Stimulated activated naive CD8-positive, alpha-beta T cell treated with anti-CD3 and anti-CD28 coated beads, Interleukin-15, Interleukin-2, amounts not matched to agents 100 ng/mL and 50 ng/mL, for 24 hours (primary cell): Measurements from ENCODE around the gene HERPUD1.
"Not testable (repeated sequence)": the region's sequence is repeated elsewhere in the genome, so short reads cannot be mapped to it uniquely, and the experiment has no call there.

Experiments
- H3K27ac Mint-ChIP-seq: one replicate; pipeline ENCODE4 v1.8.0; 2021; ENCODE audit warnings: mild to moderate bottlenecking, mixed read lengths
- H3K27me3 Mint-ChIP-seq: one replicate; pipeline ENCODE4 v1.8.0; 2021; ENCODE audit warnings: mixed read lengths
- H3K36me3 Mint-ChIP-seq: one replicate; pipeline ENCODE4 v1.8.0; 2021; ENCODE audit warnings: low read depth, mixed read lengths
- H3K4me1 Mint-ChIP-seq: one replicate; pipeline ENCODE4 v1.8.0; 2021; ENCODE audit warnings: low read depth, mixed read lengths
- H3K4me3 Mint-ChIP-seq: one replicate; pipeline ENCODE4 v1.8.0; 2021; ENCODE audit warnings: mild to moderate bottlenecking, mixed read lengths
- H3K9me3 Mint-ChIP-seq: one replicate; pipeline ENCODE4 v1.8.0; 2021; ENCODE audit warnings: mixed read lengths

HERPUD1 gene

DNA sequence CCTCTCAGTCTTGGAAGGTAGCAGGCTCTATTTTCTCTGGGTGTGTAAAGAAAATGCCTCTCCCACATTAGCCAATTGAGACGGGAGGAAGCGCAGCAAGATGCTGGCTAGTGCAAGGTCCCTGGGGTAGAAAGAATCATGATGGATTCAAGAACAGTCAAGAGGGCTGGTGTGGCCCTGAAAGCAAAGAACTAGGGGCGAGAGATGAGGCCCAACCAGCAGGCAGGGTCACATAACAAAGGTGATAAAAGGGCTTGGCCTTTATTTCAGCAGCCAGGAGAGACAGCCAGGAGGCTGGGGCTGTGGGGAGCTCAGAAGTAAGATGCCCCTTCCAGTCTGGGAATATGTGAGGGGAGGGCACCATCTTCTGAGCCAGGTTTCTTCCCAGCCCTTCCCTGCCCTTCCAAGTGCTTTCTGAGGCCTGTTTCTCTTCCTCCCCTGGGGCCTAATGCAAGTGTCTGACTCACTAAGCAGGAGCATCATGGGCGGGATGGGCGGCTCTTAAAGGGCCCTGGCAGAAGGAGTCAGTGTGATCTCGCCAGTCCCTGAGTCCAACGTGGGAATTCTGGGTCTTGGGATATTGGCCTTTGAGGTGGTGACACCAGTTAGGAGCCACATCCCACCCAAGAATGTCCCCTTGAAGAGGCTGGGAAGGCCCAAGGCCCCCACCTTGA is 53.5 kb downstream of the HERPUD1 start:
- H3K4me1 Mint-ChIP-seq = peaks cover 80% of the 10 kb centered on the region
- peaks cover 54% of the 10 kb centered on the region for H3K36me3 Mint-ChIP-seq
- H3K27me3 Mint-ChIP-seq = no peaks in the 10 kb centered on the region
- H3K4me3 Mint-ChIP-seq = peak overlapping the region; percentile 49
- H3K27ac Mint-ChIP-seq = peak overlapping the region; percentile 98
- no peaks in the 10 kb centered on the region for H3K9me3 Mint-ChIP-seq

DNA sequence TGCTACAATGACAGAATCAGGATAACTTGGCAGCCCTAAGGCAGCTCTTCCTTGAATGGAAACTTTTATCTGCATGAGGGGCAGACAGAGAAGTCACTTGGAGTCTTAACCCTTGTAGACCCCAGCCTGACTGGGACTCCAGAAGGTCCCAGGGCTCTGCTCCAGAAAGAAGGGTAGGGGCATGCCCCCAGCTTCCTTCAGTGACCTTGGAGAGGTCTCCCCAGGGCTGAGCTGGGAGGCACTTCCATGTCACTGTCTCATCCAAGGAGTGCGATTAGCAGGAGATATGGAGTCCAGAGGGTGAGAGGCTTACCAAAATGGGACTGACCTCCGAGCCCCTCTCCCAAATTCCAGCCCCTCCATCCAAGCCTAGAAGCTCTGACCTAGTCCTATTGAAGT is 54.0 kb downstream of the HERPUD1 start:
- Mint-ChIP-seq H3K4me3 (peak overlapping the region; percentile 49), H3K4me1 (peaks cover 79% of the 10 kb centered on the region), H3K36me3 (peaks cover 57% of the 10 kb centered on the region), H3K9me3 (no peaks in the 10 kb centered on the region), H3K27me3 (no peaks in the 10 kb centered on the region), H3K27ac (peak overlapping the region; percentile 98)

DNA sequence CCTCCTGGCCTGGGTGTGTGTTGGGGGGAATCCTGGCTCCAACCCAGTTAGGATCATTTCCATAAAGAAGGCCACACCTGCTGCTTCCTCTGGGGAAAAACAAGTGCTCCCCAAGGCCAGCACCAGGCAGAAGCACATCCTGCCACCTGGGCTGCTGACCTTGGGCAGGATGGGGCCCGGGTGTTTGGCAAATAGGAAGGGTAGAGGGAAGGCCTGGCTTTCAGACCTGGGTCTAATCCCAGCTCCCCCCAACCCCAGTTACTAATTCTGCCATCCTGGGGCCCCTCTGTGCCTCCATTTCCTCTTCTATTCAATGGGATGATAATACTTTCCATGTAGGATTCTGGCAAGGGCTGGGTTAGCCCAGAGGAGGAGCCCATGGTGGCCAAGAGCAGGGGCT is 54.4 kb downstream of the HERPUD1 start:
- Mint-ChIP-seq H3K9me3 (no peaks in the 10 kb centered on the region), H3K4me1 (peaks cover 78% of the 10 kb centered on the region), H3K36me3 (peaks cover 56% of the 10 kb centered on the region), H3K27me3 (no peaks in the 10 kb centered on the region), H3K4me3 (peak overlapping the region; percentile 96), H3K27ac (peak overlapping the region; percentile 98)

DNA sequence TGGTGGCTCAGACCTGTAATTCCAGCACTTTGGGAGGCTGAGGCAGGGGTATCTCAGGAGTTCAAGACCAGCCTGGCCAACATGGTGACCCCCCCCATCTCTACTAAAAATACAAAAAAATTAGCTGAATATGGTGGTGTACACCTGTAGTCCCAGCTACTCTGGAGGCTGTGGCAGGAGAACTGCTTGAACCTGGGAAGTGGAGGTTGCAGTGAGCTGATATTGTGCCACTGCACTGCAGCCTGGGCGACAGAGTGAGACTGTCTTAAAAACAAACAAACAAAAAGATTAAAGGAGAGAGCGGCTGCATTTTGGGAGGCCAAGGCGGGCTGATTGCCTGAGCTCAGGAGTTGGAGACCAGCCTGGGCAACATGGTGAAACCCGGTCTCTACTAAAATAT is 55.0 kb downstream of the HERPUD1 start:
- Mint-ChIP-seq H3K4me1 (peaks cover 78% of the 10 kb centered on the region), H3K4me3 (peak overlapping the region; percentile 96), H3K27ac (peak overlapping the region; percentile 98), H3K36me3 (peaks cover 56% of the 10 kb centered on the region)
- not testable (repeated sequence) for H3K27me3 Mint-ChIP-seq, H3K9me3 Mint-ChIP-seq

DNA sequence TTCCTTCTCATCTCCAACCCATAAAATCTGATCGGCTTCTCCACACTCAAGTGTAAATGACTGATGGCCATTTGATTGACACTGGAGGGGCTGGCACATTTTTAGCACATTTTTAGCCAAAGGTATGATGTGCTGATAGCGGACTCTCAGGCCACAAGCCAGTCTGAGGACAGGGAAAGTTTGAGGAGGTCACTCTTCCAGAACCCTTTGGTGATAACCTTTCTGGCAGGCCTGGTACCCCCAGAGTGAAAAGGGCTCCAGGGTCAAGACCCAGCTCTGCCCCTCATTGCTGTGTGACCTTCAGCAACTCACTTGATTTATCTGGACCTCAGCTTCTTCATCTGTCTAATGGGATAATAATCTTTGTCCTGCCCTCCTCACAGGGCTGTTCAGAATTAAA is 55.8 kb downstream of the HERPUD1 start:
- Mint-ChIP-seq H3K4me3 (peak overlapping the region; percentile 96), H3K27me3 (no peaks in the 10 kb centered on the region), H3K27ac (peak overlapping the region; percentile 98), H3K9me3 (no peaks in the 10 kb centered on the region), H3K36me3 (peaks cover 54% of the 10 kb centered on the region), H3K4me1 (peaks cover 77% of the 10 kb centered on the region)

DNA sequence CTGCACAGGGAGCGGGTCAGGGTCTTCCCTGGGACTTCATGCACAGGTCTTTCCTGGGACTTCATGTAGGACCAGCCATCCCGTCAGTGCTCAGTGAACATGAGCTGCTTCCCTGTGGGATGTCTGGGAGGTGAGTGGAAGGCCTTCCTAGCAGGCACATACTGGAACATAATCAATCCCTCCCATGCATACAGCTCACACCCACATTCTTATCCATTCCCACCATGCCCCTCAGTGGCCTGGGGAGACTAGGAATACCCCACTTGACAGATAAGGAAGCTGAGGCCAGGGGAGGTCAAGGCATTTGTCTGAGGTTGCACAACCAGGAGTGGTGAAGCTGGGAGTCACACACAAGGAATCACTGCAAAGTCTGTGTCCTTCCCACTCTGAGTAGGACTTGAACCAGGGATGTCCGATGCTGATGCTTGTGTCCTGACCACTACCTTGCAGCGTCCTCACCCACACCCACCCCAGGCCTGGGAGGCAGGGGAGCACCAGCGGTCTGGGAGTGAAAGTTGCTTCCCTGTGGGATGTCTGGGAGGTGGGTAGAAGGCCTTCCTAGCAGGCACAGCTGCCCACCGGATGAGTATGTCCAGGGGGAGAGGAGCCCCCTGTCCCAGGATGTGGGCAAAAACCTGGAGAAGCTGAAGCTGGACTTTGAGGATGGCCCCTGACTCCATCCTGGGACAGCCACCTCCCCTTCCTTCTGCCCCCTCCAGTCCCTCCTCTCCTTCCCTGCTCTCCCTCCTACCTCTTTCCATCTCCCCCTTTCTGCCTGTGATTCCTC is 56.4 kb downstream of the HERPUD1 start:
- H3K9me3 Mint-ChIP-seq = no peaks in the 10 kb centered on the region
- H3K36me3 Mint-ChIP-seq = peaks cover 57% of the 10 kb centered on the region

DNA sequence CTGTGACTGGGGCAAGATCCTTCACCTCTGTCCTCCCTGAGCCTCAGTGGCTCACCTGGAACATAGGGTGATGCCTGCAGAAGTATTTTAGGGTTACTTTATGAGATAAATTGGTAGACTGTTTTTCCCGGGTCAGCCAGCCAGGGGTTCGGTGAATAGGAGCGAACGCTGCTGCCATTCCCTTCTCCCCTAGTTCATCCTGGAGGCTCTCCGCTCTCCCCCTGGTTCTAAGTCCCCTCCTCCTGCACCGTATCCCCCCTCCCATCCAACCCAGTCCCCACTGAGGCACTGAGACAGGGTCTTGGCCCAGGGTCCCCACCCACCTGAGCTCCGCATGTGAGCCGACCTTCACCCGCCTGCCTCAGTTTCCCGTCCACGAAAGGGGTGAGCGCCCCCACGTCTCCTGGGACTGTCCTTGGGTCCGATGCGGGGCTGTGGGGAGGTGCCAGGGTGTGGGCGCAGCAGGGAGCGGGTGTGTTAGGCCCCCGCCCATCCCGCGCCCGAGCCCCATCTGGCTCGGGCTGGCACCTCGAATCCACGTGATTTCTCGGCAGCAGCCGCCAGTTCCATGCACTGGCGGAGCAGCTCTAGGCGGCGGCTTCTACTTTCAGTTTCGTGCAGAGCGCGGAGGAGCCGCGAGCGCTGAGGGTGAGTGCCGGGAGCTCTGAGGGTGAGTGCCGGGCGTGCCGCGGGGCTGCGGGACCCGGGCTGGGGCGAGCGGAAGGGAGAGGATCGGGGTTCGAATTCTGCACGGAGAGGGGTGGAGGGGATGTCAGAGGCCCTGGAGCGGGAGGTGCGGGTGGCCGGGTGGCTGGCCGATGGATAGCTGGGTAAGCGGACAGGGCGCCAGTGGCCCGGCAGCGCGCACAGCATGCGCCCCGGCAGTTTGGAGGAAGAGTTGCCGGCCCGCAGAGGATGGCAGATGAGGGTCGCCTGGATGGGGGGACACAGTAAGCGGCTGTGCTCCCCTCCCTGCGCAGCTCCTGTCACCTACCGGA is 57.3 kb downstream of the HERPUD1 start, which contains the start of gene NLRC5:
Gene NLRC5 (plus strand): TSS at position 610 of the 998 bp plus-strand sequence. CDS start 31,156 bp downstream, outside the sequence.
- H3K27ac Mint-ChIP-seq = peak within 1 kb of the TSS; percentile 98
- H3K4me3 Mint-ChIP-seq = peak within 1 kb of the TSS; percentile 96
- peaks cover 79% of the 10 kb centered on the region for H3K4me1 Mint-ChIP-seq
- H3K27me3 Mint-ChIP-seq = no peaks in the 10 kb centered on the region
- H3K36me3 Mint-ChIP-seq = peaks cover 64% of the 10 kb centered on the region
- H3K9me3 Mint-ChIP-seq = no peaks in the 10 kb centered on the region

More for the DNA sequence above, 56.4 kb downstream of the HERPUD1 start:
- Mint-ChIP-seq H3K4me3 (peak overlapping the region; percentile 96), H3K27me3 (no peaks in the 10 kb centered on the region), H3K27ac (peak overlapping the region; percentile 98), H3K4me1 (peaks cover 78% of the 10 kb centered on the region)

DNA sequence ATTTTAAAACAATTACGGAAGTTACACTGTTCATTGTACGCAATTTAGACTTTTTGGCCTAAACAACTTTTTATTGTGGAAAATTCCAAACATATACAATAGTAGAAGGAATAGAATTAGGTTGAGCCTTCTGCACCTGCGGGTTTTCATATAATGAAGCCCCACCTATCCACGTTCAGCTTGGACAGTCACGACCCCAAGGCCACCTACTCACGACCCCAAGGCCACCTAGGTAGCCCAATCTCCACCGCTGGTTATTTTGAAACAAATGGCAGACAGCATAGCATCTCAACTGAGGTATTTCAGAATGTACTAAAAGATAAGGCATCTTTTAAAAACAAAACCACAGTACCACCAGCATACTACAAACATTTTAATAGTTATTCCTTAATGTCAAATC is 58.0 kb downstream of the HERPUD1 start:
- peak overlapping the region; percentile 98 for H3K27ac Mint-ChIP-seq
- peaks cover 79% of the 10 kb centered on the region for H3K4me1 Mint-ChIP-seq
- H3K36me3 Mint-ChIP-seq = peaks cover 63% of the 10 kb centered on the region
- H3K27me3 Mint-ChIP-seq = no peaks in the 10 kb centered on the region
- H3K4me3 Mint-ChIP-seq = peak overlapping the region; percentile 96
- no peaks in the 10 kb centered on the region for H3K9me3 Mint-ChIP-seq

DNA sequence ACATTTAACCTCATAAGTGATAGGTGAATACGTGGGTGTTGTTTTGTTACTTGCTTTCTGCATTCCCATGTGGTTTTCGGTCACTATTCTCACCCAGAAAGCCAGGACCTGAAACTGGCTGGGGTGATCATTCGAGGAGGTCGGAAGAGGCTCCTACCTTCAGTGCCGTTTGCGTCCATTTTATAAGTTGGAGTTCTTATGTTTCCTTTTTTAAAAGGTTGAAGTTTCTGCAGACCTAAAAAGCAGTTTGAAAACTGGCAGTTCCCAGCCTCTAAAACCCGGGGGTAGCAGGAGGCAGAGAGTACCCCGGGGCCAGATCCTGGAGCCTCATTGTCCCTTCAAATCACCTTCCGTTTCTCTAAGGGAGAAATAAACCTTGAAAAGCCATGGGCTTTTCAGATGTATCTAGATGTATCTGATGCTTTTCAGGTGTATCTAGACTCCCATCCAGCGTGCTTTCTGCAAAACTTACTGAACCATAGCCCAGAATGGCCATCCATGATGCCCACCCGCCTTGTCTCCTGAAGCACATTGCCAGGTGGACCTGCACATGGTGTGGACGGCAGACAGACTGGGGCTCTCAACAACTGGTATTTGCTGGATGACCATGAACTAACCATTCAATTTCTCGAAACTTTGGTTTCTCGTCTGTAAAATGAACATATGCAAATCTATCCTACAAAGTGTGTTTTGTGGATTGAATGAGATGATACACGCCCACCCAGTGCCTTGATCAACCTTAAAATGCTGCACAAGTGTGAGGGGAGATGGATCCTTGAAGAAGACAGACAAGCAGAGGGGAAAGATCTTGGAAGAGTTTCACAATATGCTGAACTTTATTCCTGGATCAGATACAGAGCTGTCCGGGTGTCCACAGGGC is 58.7 kb downstream of the HERPUD1 start:
- Mint-ChIP-seq H3K4me3 (peak overlapping the region; percentile 96), H3K27me3 (no peaks in the 10 kb centered on the region), H3K4me1 (peaks cover 78% of the 10 kb centered on the region), H3K9me3 (no peaks in the 10 kb centered on the region), H3K27ac (peak overlapping the region; percentile 98), H3K36me3 (peaks cover 58% of the 10 kb centered on the region)

DNA sequence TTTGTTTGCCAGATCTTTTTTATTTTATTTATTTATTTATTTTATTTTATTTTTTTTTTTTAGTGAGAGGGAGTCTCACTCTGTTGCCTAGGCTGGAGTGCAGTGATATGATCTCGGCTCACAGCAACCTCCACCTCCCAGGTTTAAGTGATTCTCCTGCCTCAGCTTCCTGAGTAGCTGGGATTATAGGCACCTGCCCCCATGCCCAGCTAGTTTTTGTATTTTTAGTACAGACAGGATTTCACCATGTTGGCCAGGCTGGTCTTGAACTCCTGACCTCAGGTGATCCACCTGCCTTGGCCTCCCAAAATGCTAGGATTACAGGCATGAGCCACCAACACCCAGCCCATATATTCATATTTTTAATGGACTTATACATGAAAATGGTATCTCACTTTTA is 60.5 kb downstream of the HERPUD1 start:
- Mint-ChIP-seq H3K4me3 (peak overlapping the region; percentile 96), H3K36me3 (peaks cover 62% of the 10 kb centered on the region)
- not testable (repeated sequence) for H3K27me3 Mint-ChIP-seq

DNA sequence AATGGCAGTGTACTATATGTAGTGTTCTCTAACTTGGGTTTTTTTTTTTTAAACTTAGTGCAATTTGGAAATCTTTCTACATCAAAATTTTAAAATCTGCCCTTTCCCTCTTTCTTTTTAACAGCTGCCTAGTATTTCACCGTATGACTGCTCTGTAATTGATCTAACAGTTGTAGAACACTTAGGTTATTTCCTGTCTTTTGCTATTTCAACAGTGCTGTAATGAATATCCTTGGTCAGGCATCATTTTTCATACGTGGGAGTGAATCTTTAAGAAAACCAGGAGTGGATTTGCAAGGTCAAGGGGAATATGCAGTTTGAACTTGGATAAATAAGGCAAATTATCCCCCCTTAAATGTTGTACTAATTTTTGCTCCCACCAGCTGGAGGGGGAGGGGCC is 61.3 kb downstream of the HERPUD1 start:
- H3K4me1 Mint-ChIP-seq = peaks cover 77% of the 10 kb centered on the region
- no peaks in the 10 kb centered on the region for H3K9me3 Mint-ChIP-seq
- peak overlapping the region; percentile 57 for H3K4me3 Mint-ChIP-seq
- peak overlapping the region; percentile 74 for H3K27ac Mint-ChIP-seq
- no peaks in the 10 kb centered on the region for H3K27me3 Mint-ChIP-seq
- peaks cover 59% of the 10 kb centered on the region for H3K36me3 Mint-ChIP-seq

More for the DNA sequence above, 60.5 kb downstream of the HERPUD1 start:
- H3K9me3 Mint-ChIP-seq = not testable (repeated sequence)
- Mint-ChIP-seq H3K4me1 (peaks cover 77% of the 10 kb centered on the region), H3K27ac (peak overlapping the region; percentile 98)

DNA sequence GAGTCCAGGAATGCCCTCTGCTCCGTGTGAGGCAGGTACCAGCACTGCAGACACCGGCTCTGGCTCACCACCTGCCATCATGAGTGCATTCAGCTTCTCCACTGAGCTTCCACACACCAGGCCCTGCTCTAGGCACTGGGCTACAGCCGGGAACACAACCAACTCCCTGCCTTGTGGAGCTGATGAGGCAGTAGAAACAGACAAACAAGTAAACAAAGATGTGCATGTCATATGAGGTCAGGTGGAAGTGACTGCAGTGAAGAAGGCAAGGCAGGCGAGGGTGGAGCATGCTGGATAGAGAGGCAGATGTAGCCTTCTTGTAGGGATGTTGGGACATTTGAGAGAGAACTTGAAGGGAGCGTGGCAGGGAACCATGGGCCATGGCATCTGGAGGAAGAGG is 62.4 kb downstream of the HERPUD1 start:
- Mint-ChIP-seq H3K27me3 (no peaks in the 10 kb centered on the region), H3K9me3 (no peaks in the 10 kb centered on the region), H3K4me3 (peak overlapping the region; percentile 57), H3K36me3 (peaks cover 68% of the 10 kb centered on the region), H3K4me1 (peaks cover 86% of the 10 kb centered on the region), H3K27ac (peak overlapping the region; percentile 91)
